ENCODE data around the gene FAM25A.
"Not testable (repeated sequence)": the region's sequence is repeated elsewhere in the genome, so short reads cannot be mapped to it uniquely, and the experiment has no call there.

DNA sequence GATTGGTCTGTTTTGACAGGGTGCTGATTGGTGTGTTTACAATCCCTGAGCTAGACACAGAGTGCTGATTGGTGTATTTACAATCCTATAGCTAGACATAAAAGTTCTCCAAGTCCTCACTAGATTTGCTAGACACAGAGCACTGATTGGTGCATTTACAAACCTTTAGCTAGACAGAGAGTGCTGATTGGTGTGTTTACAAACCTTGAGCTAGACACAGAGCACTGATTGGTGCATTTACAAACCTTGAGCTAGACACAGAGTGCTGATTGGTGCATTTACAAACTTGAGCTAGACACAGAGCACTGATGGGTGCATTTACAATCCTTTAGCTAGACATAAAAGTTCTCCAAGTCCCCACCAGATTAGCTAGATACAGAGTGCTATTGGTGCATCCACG, 10.3 kb downstream of the FAM25A start:
- TF ChIP-seq, protein P1, sequence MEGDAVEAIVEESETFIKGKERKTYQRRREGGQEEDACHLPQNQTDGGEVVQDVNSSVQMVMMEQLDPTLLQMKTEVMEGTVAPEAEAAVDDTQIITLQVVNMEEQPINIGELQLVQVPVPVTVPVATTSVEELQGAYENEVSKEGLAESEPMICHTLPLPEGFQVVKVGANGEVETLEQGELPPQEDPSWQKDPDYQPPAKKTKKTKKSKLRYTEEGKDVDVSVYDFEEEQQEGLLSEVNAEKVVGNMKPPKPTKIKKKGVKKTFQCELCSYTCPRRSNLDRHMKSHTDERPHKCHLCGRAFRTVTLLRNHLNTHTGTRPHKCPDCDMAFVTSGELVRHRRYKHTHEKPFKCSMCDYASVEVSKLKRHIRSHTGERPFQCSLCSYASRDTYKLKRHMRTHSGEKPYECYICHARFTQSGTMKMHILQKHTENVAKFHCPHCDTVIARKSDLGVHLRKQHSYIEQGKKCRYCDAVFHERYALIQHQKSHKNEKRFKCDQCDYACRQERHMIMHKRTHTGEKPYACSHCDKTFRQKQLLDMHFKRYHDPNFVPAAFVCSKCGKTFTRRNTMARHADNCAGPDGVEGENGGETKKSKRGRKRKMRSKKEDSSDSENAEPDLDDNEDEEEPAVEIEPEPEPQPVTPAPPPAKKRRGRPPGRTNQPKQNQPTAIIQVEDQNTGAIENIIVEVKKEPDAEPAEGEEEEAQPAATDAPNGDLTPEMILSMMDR (IDR thresholded peaks at IDR 0.05; ENCODE audit: extremely low read depth in 1 of 2, insufficient read depth in 1 of 2, low read depth in 1 of 2, low read length in 2 of 2): not testable (repeated sequence)
- TF ChIP-seq MYC (IDR thresholded peaks at IDR 0.05; ENCODE audit: low read depth, low read length); POLR2AphosphoS5 (IDR thresholded peaks at IDR 0.05; ENCODE audit: insufficient read depth, low read depth, low read length): not testable (repeated sequence)
